Activated CD4-positive, alpha-beta T cell treated with anti-CD3 and anti-CD28 coated beads, Interleukin-2, amount 50 U/mL, for 24 hours (primary cell): ENCODE data around the gene FAM118A.
"Not testable (repeated sequence)": the region's sequence is repeated elsewhere in the genome, so short reads cannot be mapped to it uniquely, and the experiment has no call there.

ENCODE experiments used
- DNase-seq, 2 donors: peaks; one replicate each; pipeline ENCODE4 v3.0.0-alpha.2; 2020; ENCODE audit warnings: low read depth in 1 of 2, low spot score in 1 of 2

Gene FAM118A

DNA sequence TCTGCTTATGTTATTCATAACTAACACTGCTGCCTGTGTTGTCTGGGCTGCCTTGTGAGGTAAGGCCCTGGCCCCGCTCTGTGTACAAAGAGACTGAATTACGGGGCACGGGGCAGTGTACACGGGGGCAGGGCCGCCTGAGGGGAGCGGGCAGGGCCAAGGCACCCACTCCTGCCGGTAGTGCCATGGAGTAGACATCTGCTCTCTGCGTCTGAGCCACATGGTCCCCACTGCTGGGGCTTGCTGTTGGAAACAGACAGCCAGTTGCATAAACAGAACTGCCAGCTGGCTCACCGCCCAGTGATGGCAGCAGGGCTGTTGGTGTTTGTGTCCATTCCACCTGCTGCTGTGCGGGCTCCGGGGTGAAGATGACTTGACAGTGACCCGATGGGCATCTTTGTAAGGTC, 19.8 kb downstream of the FAM118A start:
- no peak for DNase-seq

DNA sequence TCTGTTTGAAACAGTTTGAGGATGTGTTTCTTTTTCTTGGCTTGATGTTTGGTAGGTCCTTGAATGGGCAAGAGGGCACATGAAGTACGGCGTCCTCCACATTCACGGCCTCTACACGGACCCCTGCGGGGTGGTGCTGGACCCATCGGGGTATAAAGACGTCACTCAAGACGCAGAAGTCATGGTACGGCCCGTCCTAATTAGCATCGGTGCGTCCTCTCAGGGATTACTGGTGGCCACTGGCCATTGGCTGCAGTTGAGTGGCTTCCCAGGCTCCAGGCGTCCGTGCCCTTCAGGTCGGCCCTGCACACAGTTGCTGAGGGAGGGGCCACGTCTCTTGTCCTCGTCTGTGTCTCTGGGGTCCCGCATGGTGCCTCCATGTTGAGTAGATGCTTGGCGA, 20.8 kb downstream of the FAM118A start:
- no peak for DNase-seq

DNA sequence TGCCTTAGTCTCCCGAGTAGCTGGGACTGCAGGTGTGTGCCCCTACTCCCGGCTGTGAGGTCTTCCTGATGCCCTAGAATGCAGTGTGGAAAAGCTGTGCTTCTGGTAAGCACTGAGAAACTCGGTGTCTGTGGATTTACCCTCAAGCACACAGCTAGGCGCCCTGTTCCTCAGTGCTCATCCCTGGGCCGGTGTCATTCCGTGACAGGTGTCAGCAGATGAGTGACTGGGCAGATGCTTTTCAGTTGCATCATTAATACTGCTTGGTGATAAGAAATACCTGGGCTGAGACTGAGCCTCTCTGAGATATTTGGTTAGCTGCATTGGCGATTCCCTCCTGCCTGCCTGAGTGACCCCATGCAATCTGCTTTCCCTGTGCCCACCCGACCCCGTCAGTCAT, 21.8 kb downstream of the FAM118A start:
- DNase-seq, result no peak

DNA sequence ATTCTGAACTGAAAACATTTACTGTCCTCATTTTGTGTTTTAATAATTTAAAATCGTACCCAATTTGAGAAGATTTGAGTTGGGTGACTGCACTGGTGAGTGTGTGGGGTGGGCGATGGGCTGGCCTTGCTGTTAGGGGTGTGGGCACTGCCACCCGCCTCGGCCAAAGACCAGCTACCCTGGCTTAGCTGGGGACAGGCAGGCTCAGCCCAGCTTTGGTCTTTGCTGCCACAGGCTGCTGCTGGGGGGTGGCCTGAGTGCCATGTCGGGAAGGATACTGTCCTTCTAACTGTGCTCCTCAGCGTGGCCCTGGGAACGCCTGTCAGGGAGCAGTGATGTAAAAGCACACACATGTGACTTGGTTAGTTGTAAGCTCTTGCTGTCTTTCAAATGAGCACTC, 22.3 kb downstream of the FAM118A start:
- DNase-seq, result no peak

DNA sequence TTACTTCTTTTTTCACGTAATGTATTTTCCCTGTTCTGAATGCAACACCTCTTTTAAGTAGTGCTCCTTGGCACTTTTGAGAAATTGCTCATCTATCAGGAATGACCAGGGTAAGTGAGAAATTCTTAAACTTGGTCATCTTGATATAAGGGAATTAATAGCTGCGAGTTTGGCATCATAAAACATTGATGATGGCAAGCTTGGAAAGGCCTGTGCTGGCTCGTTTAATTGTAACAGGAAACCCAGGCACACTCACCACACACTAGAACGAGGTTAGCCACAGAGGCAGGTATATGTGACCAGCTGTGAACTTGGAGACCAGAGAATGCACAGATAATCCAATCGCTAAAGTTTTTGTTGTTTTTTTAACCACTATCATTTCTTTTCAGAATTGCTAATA, 24.3 kb downstream of the FAM118A start:
- no peak for DNase-seq

DNA sequence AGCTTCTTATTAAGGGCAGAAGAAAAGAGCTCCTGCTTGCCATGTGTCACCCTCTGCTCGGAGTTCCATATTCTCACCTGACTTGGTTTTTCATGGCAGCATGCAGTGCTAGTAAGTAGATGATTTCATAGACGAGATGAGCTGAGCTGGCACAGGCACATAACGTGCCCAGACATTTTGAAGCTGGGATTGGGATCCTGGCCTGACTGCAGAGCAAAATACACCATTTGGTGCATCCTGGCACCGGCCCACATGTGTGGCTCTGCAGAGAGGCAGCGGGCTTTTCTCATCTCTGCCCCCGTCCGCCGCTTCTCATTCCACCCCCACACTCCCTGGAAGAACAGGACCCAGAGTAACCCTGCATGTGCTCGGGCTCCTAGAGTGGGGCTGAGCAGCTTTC, 24.8 kb downstream of the FAM118A start:
- DNase-seq, result no peak

DNA sequence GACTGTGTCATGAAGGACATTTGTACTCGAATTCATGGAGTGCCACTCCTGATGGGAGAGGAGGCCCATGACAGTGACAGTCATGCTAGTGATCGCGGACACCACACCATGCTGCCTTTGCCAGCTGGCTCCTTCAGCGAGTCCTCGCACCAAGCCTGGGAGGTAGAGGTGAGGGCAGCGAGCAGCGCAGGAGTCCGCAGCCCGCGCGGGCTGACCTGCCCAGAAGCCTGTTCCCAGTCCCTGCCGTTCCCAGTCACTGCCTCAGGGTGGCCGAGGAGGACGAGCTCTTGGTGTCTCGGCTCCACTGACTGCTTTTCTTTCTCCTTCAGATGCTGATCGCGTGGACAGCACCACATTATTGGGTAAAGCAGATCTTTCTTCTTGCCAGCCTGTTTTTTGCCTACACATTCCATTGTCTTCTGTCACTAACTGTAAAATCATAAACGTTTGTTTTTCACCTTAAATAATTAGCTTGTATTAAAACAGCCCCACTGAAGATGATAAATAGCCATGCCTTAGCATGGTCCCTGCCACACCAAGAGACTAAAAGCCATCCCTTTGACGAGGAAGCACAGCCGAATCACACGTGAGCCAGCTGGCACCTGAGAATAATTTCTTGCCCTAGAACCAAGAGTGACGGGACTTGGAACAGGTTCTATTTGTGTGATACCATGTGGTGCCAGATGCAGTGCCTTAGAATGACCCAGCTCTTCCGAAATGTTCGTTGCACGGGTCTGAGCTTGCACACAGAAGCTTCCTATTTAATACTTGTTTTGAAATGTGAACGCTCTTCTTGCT, 25.5 kb downstream of the FAM118A start:
- DNase-seq, result no peak

DNA sequence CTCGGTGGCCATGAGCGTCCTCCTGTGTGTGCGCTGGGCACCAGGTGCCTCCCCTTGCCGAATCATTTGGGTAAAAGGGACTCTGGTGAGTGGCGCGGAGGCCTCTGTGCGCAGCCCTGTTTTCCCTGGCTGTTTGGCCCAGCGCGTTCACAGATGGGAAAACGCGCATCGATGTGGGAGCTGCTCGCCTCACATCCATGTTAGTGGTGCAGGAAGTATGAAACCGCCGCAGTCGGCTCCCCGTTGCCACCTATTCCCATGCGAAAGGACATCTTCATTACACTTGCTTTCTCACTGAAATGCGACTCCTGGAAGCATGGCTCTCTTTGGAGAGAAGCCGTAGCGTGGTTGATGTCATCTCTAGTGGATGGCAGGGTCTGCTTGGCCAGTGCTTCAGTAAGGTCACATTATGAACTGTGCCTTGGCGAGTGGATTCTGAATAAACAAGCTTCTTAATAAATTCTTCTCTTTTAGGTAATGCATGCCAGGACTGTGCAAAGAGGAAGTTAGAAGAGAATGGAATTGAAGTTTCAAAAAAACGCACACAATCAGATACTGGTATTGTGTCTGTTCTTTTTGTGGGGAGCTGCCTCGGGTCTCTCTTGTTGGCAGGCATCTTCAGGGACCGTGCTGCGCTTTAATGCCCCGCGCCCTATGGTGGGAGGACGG, 26.3 kb downstream of the FAM118A start:
- no peak for DNase-seq

DNA sequence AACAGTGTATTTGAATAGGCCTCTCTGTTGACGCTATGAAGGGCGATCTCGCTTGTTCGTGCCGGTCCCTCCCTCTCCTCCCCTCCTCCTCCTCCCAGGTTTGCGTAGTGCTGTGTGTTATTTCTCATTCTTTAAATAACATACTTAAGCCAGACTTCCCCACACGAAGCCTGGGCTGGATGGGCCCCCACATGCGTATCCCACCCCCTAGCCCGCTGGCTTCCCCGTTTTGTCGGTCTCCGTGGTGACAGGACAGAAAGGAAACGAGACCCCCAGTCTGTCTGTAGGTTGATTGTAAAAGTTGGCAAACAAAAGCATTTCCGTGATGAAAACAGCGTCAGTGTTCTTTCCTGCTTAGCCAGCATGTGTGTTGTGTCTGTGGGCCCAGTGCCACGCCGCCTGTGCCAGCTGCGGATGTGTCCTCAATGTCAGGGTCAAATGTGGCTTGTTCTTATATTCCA, 27.3 kb downstream of the FAM118A start:
- DNase-seq, result no peak

DNA sequence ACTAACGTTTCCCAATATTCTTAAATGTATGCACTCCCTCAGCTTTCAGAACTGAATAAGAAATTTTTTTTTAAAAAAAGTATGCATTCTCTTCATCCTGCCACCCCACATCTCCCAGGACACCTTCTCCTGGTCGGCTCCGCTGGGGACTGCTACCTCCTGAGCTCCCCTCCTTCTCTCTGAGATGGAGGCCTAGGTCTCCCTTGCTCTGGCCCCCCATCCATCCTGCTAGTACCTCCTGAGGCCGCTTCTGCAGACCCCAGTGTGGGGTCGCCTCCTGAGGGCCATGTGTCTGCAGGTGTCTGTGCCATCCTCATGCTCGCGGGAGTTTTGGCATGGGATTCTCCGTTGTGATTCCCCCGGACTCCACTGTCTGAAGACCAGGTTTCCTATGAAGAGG, 27.8 kb downstream of the FAM118A start:
- no peak for DNase-seq

DNA sequence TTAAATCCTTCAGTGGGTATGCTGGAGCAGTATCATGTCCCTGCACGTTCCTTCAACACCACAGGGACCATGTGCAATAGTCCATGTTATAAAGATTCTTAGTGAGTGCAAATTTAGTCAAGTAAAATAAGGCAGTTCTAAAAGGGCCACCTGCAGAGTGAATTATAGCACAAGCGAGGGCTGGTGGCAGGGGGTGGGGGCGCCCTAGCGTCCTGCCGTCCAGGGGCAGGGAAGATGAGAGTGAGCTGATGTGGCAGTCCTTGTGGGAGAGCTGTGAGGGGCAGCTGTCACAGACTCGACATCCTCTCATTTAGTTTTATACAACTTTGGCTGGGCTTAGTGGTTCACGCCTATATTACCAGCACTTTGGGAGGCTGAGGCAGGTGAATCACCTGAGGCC, 29.1 kb downstream of the FAM118A start:
- no peak for DNase-seq

DNA sequence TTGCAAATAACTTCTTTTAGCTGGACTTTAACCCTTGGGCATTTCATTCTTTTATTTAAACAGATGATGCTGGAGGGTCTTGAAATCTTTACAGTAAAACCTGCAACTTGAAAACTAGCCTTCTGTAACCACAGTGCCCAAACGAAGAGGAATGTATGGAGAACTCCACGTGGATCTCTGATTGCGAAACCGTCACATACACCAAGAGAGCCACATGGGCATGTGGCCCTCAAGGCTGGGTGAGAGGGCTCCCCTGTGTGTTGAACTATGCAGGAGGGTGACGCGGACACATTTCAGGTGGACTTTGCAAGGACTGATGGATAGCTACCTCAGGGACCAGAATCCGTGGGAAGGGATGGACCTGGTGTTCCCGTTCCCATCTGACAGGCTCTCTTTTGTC, 30.6 kb downstream of the FAM118A start:
- no peak for DNase-seq

DNA sequence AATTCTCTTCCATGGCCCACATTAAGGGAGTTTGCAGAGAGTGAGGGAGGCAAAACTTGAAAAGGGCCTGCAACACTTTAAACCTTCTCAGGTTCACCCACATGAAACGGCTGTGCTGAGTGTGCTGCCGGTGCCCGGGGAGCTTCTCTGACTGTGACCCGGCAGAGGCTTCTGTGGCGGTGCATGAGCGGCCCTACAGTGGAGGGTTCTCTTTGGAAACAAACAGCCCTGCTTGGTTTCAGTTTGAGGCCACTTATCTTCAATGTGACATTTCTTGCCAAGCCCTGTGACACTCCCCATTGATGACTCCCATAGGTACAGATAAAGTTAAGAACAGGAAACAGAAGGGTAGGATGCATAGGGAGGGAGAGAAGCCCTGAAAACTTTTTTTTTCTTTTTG, 31.8 kb downstream of the FAM118A start:
- DNase-seq, result peak; percentile 11 to 40

DNA sequence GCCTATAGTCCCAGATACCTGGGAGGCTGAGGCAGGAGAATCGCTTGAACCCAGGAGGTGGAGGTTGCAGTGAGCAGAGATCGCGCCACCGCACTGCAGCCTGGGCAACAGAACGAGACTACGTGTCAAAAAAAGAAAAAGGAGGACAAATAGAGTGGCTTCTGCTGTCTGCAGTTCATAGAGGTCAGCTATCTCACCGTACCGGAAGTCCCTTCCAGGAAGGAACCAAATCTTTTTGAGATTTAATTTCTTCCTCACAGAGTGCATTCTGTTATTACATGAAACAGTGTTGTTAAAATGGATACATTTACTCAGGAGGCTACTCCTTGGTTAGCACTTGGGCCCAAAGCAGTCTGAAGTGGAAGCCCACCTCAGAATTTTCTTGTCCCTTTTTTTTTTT, 33.4 kb downstream of the FAM118A start:
- no peak for DNase-seq

DNA sequence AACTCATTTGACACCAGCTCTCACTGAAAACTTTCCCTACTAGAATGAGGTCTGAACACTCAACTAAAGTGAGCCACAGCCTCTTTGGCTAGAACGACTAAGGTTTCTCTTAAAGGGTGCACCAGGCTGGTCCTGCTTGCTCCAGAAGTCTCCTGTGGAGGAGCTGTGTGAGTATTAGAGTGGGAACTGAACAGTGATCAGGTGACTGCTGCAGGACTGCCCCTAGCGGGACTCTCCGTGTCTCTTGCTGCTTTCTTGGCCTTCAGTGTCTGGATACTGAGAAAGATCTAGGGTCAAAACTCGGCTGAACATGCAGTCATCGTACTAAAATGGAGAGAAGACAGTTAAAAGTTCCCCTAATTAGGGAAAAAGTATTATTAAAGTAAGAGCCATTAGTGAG, 34.6 kb downstream of the FAM118A start:
- no peak for DNase-seq

DNA sequence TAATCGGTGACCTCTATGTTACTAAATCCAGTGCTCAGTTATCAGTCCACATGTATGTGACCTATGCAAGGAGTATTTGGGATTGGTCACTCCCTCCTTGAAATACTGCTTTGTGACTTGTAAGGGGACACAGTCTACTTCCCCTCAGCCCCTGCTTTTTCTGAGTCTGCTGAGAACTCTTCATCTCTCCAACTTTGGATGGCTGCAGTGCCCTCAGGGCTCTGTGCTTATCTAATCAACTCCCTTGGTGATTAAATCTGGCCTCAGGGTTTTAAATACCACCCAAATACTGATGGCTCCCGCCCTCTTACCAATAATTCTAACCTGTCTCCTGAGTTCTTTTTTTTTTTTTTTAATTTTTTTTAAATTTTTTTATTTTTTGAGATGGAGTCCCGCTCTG, 40.2 kb downstream of the FAM118A start:
- DNase-seq, result no peak

DNA sequence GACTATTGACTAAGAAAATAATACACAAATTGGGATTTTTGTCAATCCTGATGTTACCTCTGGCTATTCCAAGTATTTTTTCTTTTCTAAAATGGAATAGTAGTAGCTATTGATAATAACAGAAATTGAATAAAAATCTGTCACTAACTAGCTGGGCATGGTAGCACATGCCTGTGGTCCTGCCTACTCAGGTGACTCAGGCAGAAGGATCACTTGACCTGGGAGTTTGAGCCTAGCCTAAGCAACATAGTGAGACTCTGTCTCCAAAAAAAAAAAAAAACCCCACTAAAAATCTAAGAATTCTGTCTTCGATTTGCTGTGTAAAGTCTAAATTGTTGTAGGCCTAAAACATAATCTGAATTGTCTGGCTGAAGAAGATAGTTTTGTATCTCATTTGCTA, 42.2 kb downstream of the FAM118A start:
- no peak for DNase-seq

DNA sequence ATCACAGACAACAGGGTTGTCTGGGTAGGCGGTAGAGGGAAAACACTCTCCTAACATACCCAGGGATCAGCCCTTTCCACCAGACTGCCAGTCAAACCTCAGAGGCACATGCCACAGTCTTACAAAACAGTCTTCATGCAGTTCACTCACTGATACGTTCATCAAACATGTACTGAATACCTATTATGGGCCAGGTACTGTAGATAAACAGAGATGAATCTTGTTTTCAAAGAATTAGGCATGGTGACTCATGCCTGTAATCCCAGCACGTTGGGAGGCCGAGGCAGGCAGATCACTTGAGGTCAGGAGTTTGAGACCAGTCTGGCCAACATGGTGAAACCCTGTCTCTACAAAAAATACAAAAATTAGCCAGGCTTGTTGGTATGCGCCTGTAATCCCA, 43.0 kb downstream of the FAM118A start:
- DNase-seq, result not testable (repeated sequence)

DNA sequence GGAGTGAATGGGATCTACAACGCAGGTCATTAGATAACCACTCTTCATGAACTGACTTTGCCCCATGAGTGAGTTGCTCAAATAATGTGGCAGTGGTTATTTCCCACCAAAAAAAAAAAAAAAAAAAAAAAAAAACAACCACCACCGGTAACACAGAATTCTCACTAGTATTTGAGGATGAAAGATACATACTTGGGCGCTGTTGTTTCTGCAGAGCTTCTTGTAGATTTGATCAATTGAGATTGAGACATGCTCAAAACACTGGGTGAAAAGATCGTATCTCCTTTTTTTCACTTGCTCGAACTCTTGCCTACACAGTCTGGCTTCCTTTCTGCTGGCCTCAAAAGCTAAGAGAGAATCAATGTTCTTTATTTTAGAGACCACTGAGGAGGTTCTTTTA, 44.1 kb downstream of the FAM118A start:
- DNase-seq, result no peak

DNA sequence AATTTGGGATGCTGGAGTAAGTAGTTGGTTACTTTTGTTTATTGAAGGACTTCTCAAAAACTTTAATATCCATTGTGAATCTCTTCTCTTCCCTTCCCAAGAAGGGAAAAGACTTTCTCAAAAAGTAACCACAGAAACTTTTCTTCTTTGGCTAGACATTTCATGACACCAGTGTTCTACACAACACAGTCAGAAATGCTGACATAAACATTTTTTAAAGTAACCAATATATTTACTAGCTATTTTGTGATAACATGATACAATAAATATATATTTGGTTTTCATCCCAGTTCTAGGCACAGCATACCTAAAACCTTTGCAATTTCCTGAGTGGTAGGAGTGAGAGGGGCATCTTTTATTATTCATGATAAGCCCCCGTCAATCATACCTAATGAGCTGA, 47.8 kb downstream of the FAM118A start:
- no peak for DNase-seq

DNA sequence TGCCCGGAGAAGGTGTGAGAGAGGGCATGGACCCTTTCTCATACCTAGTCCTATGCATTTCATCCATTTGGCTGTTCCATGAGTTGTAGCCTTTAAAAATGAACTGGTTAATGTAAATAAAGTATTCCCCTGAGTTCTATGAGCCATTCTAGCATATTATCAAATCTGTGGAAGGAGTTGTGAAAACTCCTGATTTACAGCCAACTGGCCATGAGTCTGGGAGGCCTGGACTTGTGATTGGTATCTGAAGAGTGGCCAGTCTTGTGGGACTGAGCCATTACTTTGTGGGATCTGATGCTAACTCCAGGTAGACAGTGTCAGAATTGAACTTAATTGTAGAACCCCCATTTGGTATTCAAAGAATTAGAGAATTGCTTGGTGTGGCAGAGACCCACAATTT, 48.4 kb downstream of the FAM118A start:
- DNase-seq, result no peak

DNA sequence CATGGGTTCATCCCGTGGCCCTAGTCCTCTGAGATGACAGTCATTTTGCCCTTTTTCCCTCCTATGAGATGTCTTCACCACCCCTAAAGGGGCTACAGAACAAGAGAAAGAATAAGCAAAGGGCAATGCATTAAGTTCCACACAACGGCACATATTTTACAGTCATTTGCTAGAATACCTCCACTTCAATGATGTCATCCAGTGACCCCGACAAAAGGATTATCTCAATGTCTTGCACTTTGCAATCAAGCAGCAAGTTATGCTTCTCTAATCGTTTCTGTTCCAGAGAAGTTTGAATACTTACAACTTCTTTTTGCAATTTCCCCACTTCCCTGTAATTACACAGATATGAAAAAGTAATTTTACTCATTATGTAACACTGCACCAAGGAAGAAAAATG, 49.9 kb downstream of the FAM118A start:
- no peak for DNase-seq

DNA sequence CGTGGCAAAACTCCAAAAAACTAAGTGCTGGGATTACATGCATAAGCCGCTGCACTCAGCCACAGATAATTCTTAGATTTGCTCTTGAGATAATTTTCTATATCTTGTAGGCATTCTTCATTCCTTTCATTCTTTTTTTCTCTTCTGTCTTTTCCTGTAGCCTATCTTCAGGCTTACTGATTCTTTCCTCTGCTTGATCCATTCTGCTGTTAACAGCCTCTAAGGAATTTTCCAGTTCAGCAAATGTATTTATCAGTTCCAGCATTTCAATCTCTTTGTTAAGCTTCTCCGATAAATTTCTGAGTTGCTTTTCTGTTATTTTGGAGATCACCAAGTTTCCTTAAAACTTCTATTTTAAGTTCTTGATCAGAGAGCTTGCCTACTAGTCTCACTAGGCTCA, 57.0 kb downstream of the FAM118A start:
- no peak for DNase-seq
